ENCODE results near the gene LIAS.

GRCh38 chr4:39456946-39457763, 1.7 kb upstream of the LIAS start:
- TF ChIP-seq CTCF (IDR thresholded peaks at IDR 0.05) (no peak), POLR2A (IDR thresholded peaks at IDR 0.05) (no peak)

Measured in testis (tissue), 2 donors.